Measurements from ENCODE around the gene DTD2. TPM values are rescaled to one million over a fixed set of nuclear protein-coding genes. Genes with fewer than 3 reads are reported as not detected.

Gene DTD2
- polyA plus RNA-seq, 3 donors: 6.4 to 16.6 (median 15.0) TPM

DNA sequence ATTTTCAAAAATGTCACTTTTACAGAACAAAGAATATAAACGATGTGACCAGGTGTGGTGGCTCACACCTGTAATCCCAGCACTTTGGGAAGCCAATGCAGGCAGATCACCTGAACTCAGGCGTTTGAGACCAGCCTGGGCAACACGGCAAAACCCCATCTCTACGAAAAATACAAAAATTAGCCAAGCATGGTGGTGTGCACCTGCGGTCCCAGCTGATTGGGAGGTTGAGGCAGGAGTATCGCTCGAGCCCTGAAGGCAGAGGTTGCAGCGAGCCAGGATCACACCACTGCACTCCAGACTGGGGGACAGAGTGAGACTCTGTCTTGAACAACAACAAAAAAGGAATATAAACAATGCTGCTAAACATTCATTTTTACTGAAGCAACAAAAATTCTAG lies 52.2 kb downstream of the DTD2 start:
- Histone ChIP-seq H3K27me3 (ENCODE audit: control insufficient read depth in 2 of 2, insufficient read depth in 2 of 2, low read length in 2 of 2) (no peaks in the 10 kb centered on the region), H3K27ac (ENCODE audit: low read depth in 1 of 2, low read length in 2 of 2) (no peak overlapping the region), H2AFZ (ENCODE audit: insufficient read depth, low read depth, low read length, poor library complexity, severe bottlenecking) (no peak overlapping the region), H3K9ac (ENCODE audit: insufficient read depth, low read length, poor library complexity, severe bottlenecking) (no peak overlapping the region), H3K4me3 (replicated peaks in 1 of 3; ENCODE audit: low read depth in 2 of 3, low read length in 3 of 3) (no peak overlapping the region), H3K4me2 (replicated peaks; ENCODE audit: extremely low read depth, low read length, poor library complexity, severe bottlenecking) (no peak overlapping the region), H3K79me2 (ENCODE audit: insufficient read depth, low read length) (peaks cover 59% of the 10 kb centered on the region), H3K9me3 (replicated peaks in 1 of 2; ENCODE audit: control insufficient read depth in 1 of 2, insufficient read depth in 1 of 2, low read length in 2 of 2) (no peaks in the 10 kb centered on the region), H3K4me1 (ENCODE audit: control insufficient read depth in 1 of 2, insufficient read depth in 2 of 2, low read length in 2 of 2) (peaks cover 8 to 13% of the 10 kb centered on the region in 2 donors), H4K20me1 (ENCODE audit: insufficient read depth, low read length) (peaks cover 13% of the 10 kb centered on the region), H3K36me3 (replicated peaks in 1 of 2; ENCODE audit: control insufficient read depth in 1 of 2, insufficient read depth in 2 of 2, low read length in 2 of 2) (peaks cover 23 to 36% of the 10 kb centered on the region in 2 donors)
- TF ChIP-seq, protein P1, sequence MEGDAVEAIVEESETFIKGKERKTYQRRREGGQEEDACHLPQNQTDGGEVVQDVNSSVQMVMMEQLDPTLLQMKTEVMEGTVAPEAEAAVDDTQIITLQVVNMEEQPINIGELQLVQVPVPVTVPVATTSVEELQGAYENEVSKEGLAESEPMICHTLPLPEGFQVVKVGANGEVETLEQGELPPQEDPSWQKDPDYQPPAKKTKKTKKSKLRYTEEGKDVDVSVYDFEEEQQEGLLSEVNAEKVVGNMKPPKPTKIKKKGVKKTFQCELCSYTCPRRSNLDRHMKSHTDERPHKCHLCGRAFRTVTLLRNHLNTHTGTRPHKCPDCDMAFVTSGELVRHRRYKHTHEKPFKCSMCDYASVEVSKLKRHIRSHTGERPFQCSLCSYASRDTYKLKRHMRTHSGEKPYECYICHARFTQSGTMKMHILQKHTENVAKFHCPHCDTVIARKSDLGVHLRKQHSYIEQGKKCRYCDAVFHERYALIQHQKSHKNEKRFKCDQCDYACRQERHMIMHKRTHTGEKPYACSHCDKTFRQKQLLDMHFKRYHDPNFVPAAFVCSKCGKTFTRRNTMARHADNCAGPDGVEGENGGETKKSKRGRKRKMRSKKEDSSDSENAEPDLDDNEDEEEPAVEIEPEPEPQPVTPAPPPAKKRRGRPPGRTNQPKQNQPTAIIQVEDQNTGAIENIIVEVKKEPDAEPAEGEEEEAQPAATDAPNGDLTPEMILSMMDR (IDR thresholded peaks at IDR 0.05): no peak
- no peaks in the 10 kb centered on the region for H3K9me3 Mint-ChIP-seq
- WGBS (ENCODE audit: insufficient coverage): 97% methylated on average over 6 of the region's 8 CpGs
- peaks cover 14% of the 10 kb centered on the region for H3K4me1 Mint-ChIP-seq
- intact Hi-C loops (cut with micrococcal nuclease): no loop called here
- H3K27me3 Mint-ChIP-seq (ENCODE audit: low read depth in 3 of 3): peaks cover 0 to 2% (median 0%) of the 10 kb centered on the region in 3 donors
- H3K36me3 Mint-ChIP-seq: peaks cover 27 to 38% of the 10 kb centered on the region in 2 donors
- no peak for DNase-seq
- no peak overlapping the region for H3K4me3 Mint-ChIP-seq
- no peak overlapping the region for H3K27ac Mint-ChIP-seq

DNA sequence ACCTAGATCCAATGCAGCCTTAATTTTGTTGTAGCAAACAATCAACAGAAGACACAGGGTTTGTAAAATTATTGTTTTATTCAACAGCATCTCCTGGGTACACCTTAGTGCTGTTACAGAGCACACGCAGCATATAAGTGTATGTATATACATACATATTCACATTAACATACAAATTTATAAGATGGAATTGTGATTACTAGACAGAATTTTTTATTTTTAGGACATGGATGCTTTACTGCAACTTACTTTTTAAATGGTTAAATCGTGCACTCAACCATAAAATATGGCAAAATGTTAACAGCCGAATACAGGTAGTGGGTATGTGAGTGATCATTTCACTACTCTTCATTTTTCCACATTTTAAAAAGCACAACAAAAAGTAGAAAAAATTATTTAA lies 53.6 kb downstream of the DTD2 start:
- no peaks in the 10 kb centered on the region for H3K9me3 Mint-ChIP-seq
- no peaks in the 10 kb centered on the region for H3K9me3 ChIP-seq (replicated peaks in 1 of 2; ENCODE audit: control insufficient read depth in 1 of 2, insufficient read depth in 1 of 2, low read length in 2 of 2)
- H2AFZ ChIP-seq (ENCODE audit: insufficient read depth, low read depth, low read length, poor library complexity, severe bottlenecking): no peak overlapping the region
- peaks cover 2% of the 10 kb centered on the region for H3K4me1 Mint-ChIP-seq
- no peak for DNase-seq
- TF ChIP-seq, protein P1 (IDR thresholded peaks at IDR 0.05): no peak
- peaks cover 58% of the 10 kb centered on the region for H3K79me2 ChIP-seq (ENCODE audit: insufficient read depth, low read length)
- no peak overlapping the region for H3K27ac Mint-ChIP-seq
- no peak overlapping the region for H3K27ac ChIP-seq (ENCODE audit: low read depth in 1 of 2, low read length in 2 of 2)
- peaks cover 0 to under 1% of the 10 kb centered on the region in 2 donors for H3K4me1 ChIP-seq (ENCODE audit: control insufficient read depth in 1 of 2, insufficient read depth in 2 of 2, low read length in 2 of 2)
- H4K20me1 ChIP-seq (ENCODE audit: insufficient read depth, low read length): peaks cover 13% of the 10 kb centered on the region
- peaks cover 37 to 50% of the 10 kb centered on the region in 2 donors for H3K36me3 ChIP-seq (replicated peaks in 1 of 2; ENCODE audit: control insufficient read depth in 1 of 2, insufficient read depth in 2 of 2, low read length in 2 of 2)
- no CpG with 5 or more reads among the region's 3 CpGs for WGBS (ENCODE audit: insufficient coverage)
- H3K4me2 ChIP-seq (replicated peaks; ENCODE audit: extremely low read depth, low read length, poor library complexity, severe bottlenecking): no peak overlapping the region
- intact Hi-C loops (cut with micrococcal nuclease): no loop called here
- no peaks in the 10 kb centered on the region for H3K27me3 ChIP-seq (ENCODE audit: control insufficient read depth in 2 of 2, insufficient read depth in 2 of 2, low read length in 2 of 2)
- H3K9ac ChIP-seq (ENCODE audit: insufficient read depth, low read length, poor library complexity, severe bottlenecking): no peak overlapping the region
- no peak overlapping the region for H3K4me3 ChIP-seq (replicated peaks in 1 of 3; ENCODE audit: low read depth in 2 of 3, low read length in 3 of 3)
- no peak overlapping the region for H3K4me3 Mint-ChIP-seq
- peaks cover 0 to 2% (median 0%) of the 10 kb centered on the region in 3 donors for H3K27me3 Mint-ChIP-seq (ENCODE audit: low read depth in 3 of 3)
- H3K36me3 Mint-ChIP-seq: peaks cover 34 to 49% of the 10 kb centered on the region in 2 donors
